Upper lobe of left lung (tissue), 6 donors: Measurements from ENCODE around the gene RAI1. TPM values are rescaled to one million over a fixed set of nuclear protein-coding genes. Genes with fewer than 3 reads are reported as not detected.

Source experiments
- ATAC-seq, 2 donors: fragments of 200-7000 bp; cut with Tn5 transposase; one replicate each; pipeline ENCODE4 v1.9.1; 2022; ENCODE audit warnings: mild to moderate bottlenecking in 2 of 2, moderate library complexity in 2 of 2; ENCODE audit not compliant: low FRiP score in 2 of 2
- DNase-seq, 2 donors: peaks; one replicate each; pipeline ENCODE4 v3.0.0-alpha.2; 2019 to 2020
- H3K27ac ChIP-seq, 4 donors: fragments of 200-600 bp; sonication (generic); one replicate each; pipeline ENCODE4 v1.5.1; 2016 to 2019
- H3K27me3 ChIP-seq, 4 donors: fragments of 200-600 bp; sonication (generic); one replicate each; pipeline ENCODE4 v1.5.1; 2017 to 2019
- H3K36me3 ChIP-seq, 4 donors: fragments of 200-600 bp; sonication (generic); one replicate each; pipeline ENCODE4 v1.5.1; 2016 to 2019
- H3K4me1 ChIP-seq, 4 donors: fragments of 200-600 bp; sonication (generic); one replicate each; pipeline ENCODE4 v1.5.1; 2018 to 2019
- H3K4me3 ChIP-seq, 4 donors: fragments of 200-600 bp; sonication (generic); one replicate each; pipeline ENCODE4 v1.5.1; 2017 to 2019; ENCODE audit warnings: mild to moderate bottlenecking in 2 of 4, moderate library complexity in 1 of 4
- H3K9me3 ChIP-seq, 4 donors: fragments of 200-600 bp; sonication (generic); one replicate each; pipeline ENCODE4 v1.5.1; 2018 to 2019
- EP300 ChIP-seq, 4 donors: sonication (generic); formaldehyde crosslinking; IDR thresholded peaks; one replicate each; pipeline ENCODE4 v1.5.1; 2017; ENCODE audit warnings: antibody characterized with exemption in 4 of 4, control low read depth in 2 of 4
- POLR2A ChIP-seq, 4 donors: fragments of 450-650 bp; IDR thresholded peaks; one replicate each; pipeline ENCODE4 v1.5.1; 2016 to 2017; ENCODE audit warnings: antibody characterized with exemption in 4 of 4, mild to moderate bottlenecking in 2 of 4
- POLR2AphosphoS5 ChIP-seq, 2 donors: sonication (generic); formaldehyde crosslinking; IDR thresholded peaks; one replicate each; pipeline ENCODE4 v1.5.1; 2017; ENCODE audit warnings: antibody characterized with exemption in 2 of 2
- WGBS, 2 donors: methylation state at CpG; one replicate each; pipeline ENCODE4 v1.1.5; 2017 to 2018; 5-methylcytosine and 5-hydroxymethylcytosine counted together
- total RNA-seq, 6 donors: library from RNA; depleted of rRNA in 4 of 6; stranded (reverse); fragments of >200 nt in 4 of 6; gene quantifications; one replicate each; pipeline versions ENCODE4 v1.1.0 to v1.2.1, GENCODE V29; 2016 to 2021
- TF ChIP-seq, protein P1 (sequence below), 6 experiments: fragments of 450-650 bp in 4 of 6; fragments of 200-600 bp in 2 of 6; sonication (generic) in 2 of 6; IDR thresholded peaks; one replicate each; pipeline ENCODE4 v1.5.1; 2016 to 2019; ENCODE audit warnings: antibody characterized with exemption in 6 of 6
- donor health status: DM: no; HTN: no; CAD: no; lungs with moderate emphysema.
- donor health status: DM: no; HTN: yes; CAD: no; lungs with severe emphysema.

The RAI1 gene
- total RNA-seq, 6 donors from 2014 or later: 33.8 to 76.6 (median 41.2) TPM

DNA sequence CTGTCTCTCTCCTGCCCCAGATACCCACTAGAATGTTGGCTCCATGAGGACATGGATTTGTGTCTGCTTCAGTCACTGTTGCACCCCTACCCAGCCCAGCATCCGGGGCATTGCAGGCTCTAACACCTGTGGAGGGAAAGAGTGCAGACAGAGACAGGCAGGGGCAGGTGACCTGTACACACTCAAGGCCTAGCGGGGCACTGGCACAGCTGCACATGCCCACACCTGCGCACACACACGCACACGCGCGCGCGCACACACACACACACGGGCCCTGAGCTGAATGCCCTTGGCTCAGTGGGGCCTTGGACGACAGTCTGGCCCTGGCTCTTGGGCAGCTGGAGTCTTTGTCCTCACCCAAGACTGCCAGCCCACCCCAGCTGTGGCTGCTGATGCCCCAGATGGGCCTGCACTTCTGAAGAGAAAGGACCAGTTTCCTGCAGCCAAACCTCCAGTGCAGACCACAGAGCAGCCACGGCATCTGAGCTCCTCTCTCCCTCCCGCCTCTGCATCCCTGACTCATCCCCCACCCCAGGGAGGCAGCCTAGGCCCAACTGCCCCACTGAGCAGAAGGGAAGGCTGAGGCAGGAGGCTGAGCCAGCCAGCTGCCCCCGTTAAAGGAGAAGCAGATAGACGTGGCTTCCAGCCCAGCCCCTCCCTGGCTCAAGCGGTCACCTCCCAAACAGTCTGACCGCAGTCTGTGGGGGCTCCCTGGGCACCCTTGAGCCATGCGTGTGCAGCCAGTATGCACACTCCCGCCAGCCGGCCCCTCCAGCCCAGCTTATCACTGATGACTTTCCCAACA lies 12.3 kb upstream of the RAI1 start:
- H3K36me3 ChIP-seq: no peaks in the 10 kb centered on the region
- 84 to 85% methylated on average over 12 to 20 of the region's 20 CpGs for WGBS, 2 donors
- no peak for TF ChIP-seq POLR2A (IDR thresholded peaks at IDR 0.05)
- TF ChIP-seq, protein P1, sequence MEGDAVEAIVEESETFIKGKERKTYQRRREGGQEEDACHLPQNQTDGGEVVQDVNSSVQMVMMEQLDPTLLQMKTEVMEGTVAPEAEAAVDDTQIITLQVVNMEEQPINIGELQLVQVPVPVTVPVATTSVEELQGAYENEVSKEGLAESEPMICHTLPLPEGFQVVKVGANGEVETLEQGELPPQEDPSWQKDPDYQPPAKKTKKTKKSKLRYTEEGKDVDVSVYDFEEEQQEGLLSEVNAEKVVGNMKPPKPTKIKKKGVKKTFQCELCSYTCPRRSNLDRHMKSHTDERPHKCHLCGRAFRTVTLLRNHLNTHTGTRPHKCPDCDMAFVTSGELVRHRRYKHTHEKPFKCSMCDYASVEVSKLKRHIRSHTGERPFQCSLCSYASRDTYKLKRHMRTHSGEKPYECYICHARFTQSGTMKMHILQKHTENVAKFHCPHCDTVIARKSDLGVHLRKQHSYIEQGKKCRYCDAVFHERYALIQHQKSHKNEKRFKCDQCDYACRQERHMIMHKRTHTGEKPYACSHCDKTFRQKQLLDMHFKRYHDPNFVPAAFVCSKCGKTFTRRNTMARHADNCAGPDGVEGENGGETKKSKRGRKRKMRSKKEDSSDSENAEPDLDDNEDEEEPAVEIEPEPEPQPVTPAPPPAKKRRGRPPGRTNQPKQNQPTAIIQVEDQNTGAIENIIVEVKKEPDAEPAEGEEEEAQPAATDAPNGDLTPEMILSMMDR (IDR thresholded peaks at IDR 0.05): no peak
- TF ChIP-seq POLR2AphosphoS5 (IDR thresholded peaks at IDR 0.05): no peak
- TF ChIP-seq EP300 (IDR thresholded peaks at IDR 0.05): no peak

DNA sequence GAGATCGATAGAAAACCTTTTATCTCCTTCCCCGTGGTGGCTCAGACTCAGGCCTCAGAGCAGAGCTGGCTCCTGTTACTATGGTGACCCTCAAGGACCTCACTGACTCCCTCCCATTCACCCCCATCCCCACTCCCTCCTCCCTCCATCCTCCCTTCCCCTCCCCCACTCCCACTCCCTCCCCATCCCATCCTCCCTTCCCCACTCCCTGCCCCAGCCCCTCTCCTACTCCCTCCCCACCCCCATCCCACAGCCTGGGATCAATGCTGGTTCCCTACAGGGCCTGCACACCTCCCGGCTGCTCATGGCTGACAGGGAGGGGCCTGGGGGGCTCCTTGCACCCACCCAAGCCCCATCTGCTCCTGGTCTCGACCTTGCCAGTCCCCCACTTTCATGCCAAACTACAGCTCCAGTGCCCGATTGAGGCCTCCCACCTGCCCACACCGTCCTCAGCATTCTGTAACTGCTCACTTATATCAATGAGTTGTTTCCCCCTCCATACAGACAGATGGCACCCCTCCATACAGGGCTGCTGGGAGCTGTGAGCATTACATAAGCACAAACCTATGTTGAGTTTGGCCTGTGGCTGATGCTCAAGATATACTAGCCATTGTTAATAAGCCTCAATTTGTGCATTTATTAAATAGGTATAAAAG lies 11.6 kb upstream of the RAI1 start:
- no peaks in the 10 kb centered on the region for H3K36me3 ChIP-seq
- DNase-seq: no peak
- no peak for ATAC-seq
- H3K4me1 ChIP-seq: peaks cover 0 to 13% (median 6%) of the 10 kb centered on the region in 4 donors
- 80 to 88% methylated on average over 6 of the region's 6 CpGs for WGBS, 2 donors
- no peak overlapping the region for H3K4me3 ChIP-seq
- H3K9me3 ChIP-seq: no peaks in the 10 kb centered on the region
- H3K27me3 ChIP-seq: no peaks in the 10 kb centered on the region
- H3K27ac ChIP-seq: no peak overlapping the region
- TF ChIP-seq, protein P1 (IDR thresholded peaks at IDR 0.05): no peak
- TF ChIP-seq POLR2A (IDR thresholded peaks at IDR 0.05) (no peak), POLR2AphosphoS5 (IDR thresholded peaks at IDR 0.05) (no peak), EP300 (IDR thresholded peaks at IDR 0.05) (no peak)

More for the DNA sequence above, 12.3 kb upstream of the RAI1 start:
- ATAC-seq: no peak
- H3K4me1 ChIP-seq: peaks cover 0 to 13% (median 7%) of the 10 kb centered on the region in 4 donors
- H3K27me3 ChIP-seq: no peaks in the 10 kb centered on the region
- no peak overlapping the region for H3K27ac ChIP-seq
- no peak overlapping the region for H3K4me3 ChIP-seq
- H3K9me3 ChIP-seq: no peaks in the 10 kb centered on the region
- no peak for DNase-seq

DNA sequence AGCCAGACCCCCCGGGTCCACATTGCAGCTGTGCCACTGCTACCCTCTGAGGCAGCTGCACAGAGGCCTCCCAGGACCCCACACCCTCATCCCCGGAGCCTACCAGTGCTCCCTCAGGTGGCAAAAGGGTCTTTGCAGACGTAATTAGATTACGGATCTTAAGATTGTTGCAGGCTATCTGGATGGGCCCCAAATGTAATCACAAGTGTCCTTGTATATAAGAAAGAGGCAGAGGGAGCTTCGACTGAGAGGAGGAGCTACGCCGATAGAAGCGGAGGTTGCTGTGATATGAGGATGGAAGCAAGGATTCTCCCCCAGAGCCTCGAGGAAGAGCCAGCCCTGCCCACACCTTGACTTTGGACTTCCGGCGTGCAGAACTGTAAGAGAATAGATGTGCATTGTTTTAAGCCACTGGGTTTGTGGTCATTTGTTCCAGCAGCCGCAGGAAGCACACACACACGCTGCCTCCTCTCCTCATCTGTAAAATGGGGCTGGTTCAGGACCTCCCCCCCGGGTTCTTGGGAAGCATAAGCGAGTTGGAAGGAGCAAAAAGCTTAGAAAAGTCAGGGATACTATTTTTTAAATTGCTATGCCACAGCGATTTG lies 10.5 kb upstream of the RAI1 start:
- no peaks in the 10 kb centered on the region for H3K27me3 ChIP-seq
- TF ChIP-seq, protein P1 (IDR thresholded peaks at IDR 0.05): no peak
- TF ChIP-seq EP300 (IDR thresholded peaks at IDR 0.05) (no peak), POLR2A (IDR thresholded peaks at IDR 0.05) (no peak), POLR2AphosphoS5 (IDR thresholded peaks at IDR 0.05) (no peak)
- H3K4me3 ChIP-seq: no peak overlapping the region
- H3K27ac ChIP-seq: no peak overlapping the region
- no peak for ATAC-seq
- no peak for DNase-seq
- 77 to 83% methylated on average over 15 to 16 of the region's 16 CpGs for WGBS, 2 donors
- H3K4me1 ChIP-seq: peaks cover 0 to 13% (median 6%) of the 10 kb centered on the region in 4 donors
- H3K9me3 ChIP-seq: no peaks in the 10 kb centered on the region
- no peaks in the 10 kb centered on the region for H3K36me3 ChIP-seq

GRCh38 chr17:17671369-17672129 lies 9.7 kb upstream of the RAI1 start:
- 61 to 66% methylated on average over 10 of the region's 10 CpGs for WGBS, 2 donors
- Histone ChIP-seq H3K36me3 (no peaks in the 10 kb centered on the region), H3K27ac (no peak overlapping the region), H3K4me1 (peaks cover 0 to 13% (median 6%) of the 10 kb centered on the region in 4 donors), H3K4me3 (no peak overlapping the region), H3K9me3 (no peaks in the 10 kb centered on the region), H3K27me3 (no peaks in the 10 kb centered on the region)
- ATAC-seq (no peak), DNase-seq (no peak)
- TF ChIP-seq, protein P1 (IDR thresholded peaks at IDR 0.05): no peak
- TF ChIP-seq POLR2AphosphoS5 (IDR thresholded peaks at IDR 0.05): no peak
